HEK293 (cell line): ENCODE results near the gene GART.

ENCODE experiments used
- CTCF ChIA-PET: fragments of 350-600 bp; formaldehyde crosslinking; extraction: SDS; loops from one replicate; lab custom pipeline; 2021; ENCODE audit warnings: antibody characterized with exemption; lab: Yijun Ruan, JAX
- POLR2A ChIA-PET: fragments of 300-600 bp; formaldehyde crosslinking; extraction: SDS; loops from one replicate; lab custom pipeline; 2020; ENCODE audit warnings: antibody characterized with exemption, inconsistent platforms; lab: Yijun Ruan, JAX
- H3K27ac ChIP-seq: fragments of 200-500 bp; sonication (Bioruptor generic); 2 replicates; pipeline ENCODE4 v1.5.1; 2014; ENCODE audit warnings: low read depth, low read length, control low read depth, inconsistent platforms; ENCODE audit errors: extremely low read depth
- H3K36me3 ChIP-seq, 2 experiments: fragments of 200-500 bp in 1 of 2; sonication (Bioruptor generic) in 1 of 2; 1 replicate in 1 of 2; 2 replicates in 1 of 2; pipeline ENCODE4 v1.5.1; 2014 to 2017; ENCODE audit warnings: inconsistent platforms in 2 of 2, low read length in 2 of 2; ENCODE audit not compliant: control insufficient read depth in 2 of 2, insufficient read depth in 1 of 2
- H3K4me1 ChIP-seq: fragments of 200-500 bp; sonication (Bioruptor generic); 2 replicates; pipeline ENCODE4 v1.5.1; 2014; ENCODE audit warnings: mild to moderate bottlenecking, low read length, inconsistent platforms; ENCODE audit not compliant: control insufficient read depth, insufficient read depth
- H3K4me3 ChIP-seq: 2 replicates; pipeline ENCODE4 v1.5.1; 2011; ENCODE audit warnings: low read depth, mild to moderate bottlenecking, control low read depth, low read length, moderate library complexity
- H3K9me3 ChIP-seq: fragments of 200-500 bp; sonication (Bioruptor generic); 2 replicates; pipeline ENCODE4 v1.5.1; 2014; ENCODE audit warnings: low read depth, low read length, inconsistent platforms; ENCODE audit not compliant: control insufficient read depth, insufficient read depth
- EGR2 ChIP-seq: fragments of 450-650 bp; formaldehyde crosslinking; IDR thresholded peaks from 2 replicates; pipeline ENCODE4 v1.5.1; 2016; ENCODE audit warnings: low read depth, missing biosample characterization, missing genetic modification characterization
- GLI4 ChIP-seq: fragments of 450-650 bp; formaldehyde crosslinking; IDR thresholded peaks from 2 replicates; pipeline ENCODE4 v1.5.1; 2016; ENCODE audit warnings: missing biosample characterization, missing genetic modification characterization
- KLF16 ChIP-seq: fragments of 450-650 bp; formaldehyde crosslinking; IDR thresholded peaks from 2 replicates; pipeline ENCODE4 v1.5.1; 2017; ENCODE audit warnings: missing biosample characterization, missing genetic modification characterization
- OVOL3 ChIP-seq: fragments of 450-650 bp; formaldehyde crosslinking; IDR thresholded peaks from 2 replicates; pipeline ENCODE4 v1.5.1; 2016; ENCODE audit warnings: missing biosample characterization, missing genetic modification characterization
- SCRT2 ChIP-seq: fragments of 450-650 bp; formaldehyde crosslinking; IDR thresholded peaks from 2 replicates; pipeline ENCODE4 v1.5.1; 2016; ENCODE audit warnings: missing biosample characterization, missing genetic modification characterization
- SP2 ChIP-seq: fragments of 450-650 bp; formaldehyde crosslinking; IDR thresholded peaks from 2 replicates; pipeline ENCODE4 v1.5.1; 2016; ENCODE audit warnings: missing biosample characterization, missing genetic modification characterization
- SP3 ChIP-seq: fragments of 450-650 bp; formaldehyde crosslinking; IDR thresholded peaks from 2 replicates; pipeline ENCODE4 v1.5.1; 2016; ENCODE audit warnings: missing biosample characterization, missing genetic modification characterization
- YY1 ChIP-seq: fragments of 450-650 bp; formaldehyde crosslinking; IDR thresholded peaks from 2 replicates; pipeline ENCODE4 v1.5.1; 2018; ENCODE audit warnings: missing biosample characterization, missing genetic modification characterization
- ZNF146 ChIP-seq: fragments of 450-650 bp; formaldehyde crosslinking; IDR thresholded peaks from 2 replicates; pipeline ENCODE4 v1.5.1; 2016; ENCODE audit warnings: missing biosample characterization, missing genetic modification characterization
- ZNF16 ChIP-seq: fragments of 450-650 bp; formaldehyde crosslinking; IDR thresholded peaks from 2 replicates; pipeline ENCODE4 v1.5.1; 2016; ENCODE audit warnings: low read depth, missing biosample characterization, missing genetic modification characterization
- ZNF184 ChIP-seq: fragments of 450-650 bp; IDR thresholded peaks from 2 replicates; pipeline ENCODE4 v1.5.1; 2018; ENCODE audit warnings: missing biosample characterization, mild to moderate bottlenecking, missing genetic modification characterization
- ZNF2 ChIP-seq: fragments of 450-650 bp; formaldehyde crosslinking; IDR thresholded peaks from 2 replicates; pipeline ENCODE4 v1.5.1; 2016; ENCODE audit warnings: missing biosample characterization, missing genetic modification characterization
- ZNF292 ChIP-seq: fragments of 450-650 bp; formaldehyde crosslinking; IDR thresholded peaks from 2 replicates; pipeline ENCODE4 v1.5.1; 2016; ENCODE audit warnings: low read depth, missing biosample characterization, missing genetic modification characterization, borderline replicate concordance
- ZNF302 ChIP-seq: fragments of 450-650 bp; formaldehyde crosslinking; IDR thresholded peaks from 2 replicates; pipeline ENCODE4 v1.5.1; 2016; ENCODE audit warnings: missing biosample characterization, missing genetic modification characterization, low read depth
- ZNF350 ChIP-seq: fragments of 450-650 bp; formaldehyde crosslinking; IDR thresholded peaks from 2 replicates; pipeline ENCODE4 v1.5.0; 2017; ENCODE audit warnings: missing biosample characterization, mild to moderate bottlenecking, missing genetic modification characterization
- ZNF354C ChIP-seq: fragments of 450-650 bp; formaldehyde crosslinking; IDR thresholded peaks from 2 replicates; pipeline ENCODE4 v1.5.1; 2016; ENCODE audit warnings: missing biosample characterization, missing genetic modification characterization, low read depth, borderline replicate concordance
- ZNF394 ChIP-seq: fragments of 450-650 bp; formaldehyde crosslinking; IDR thresholded peaks from 2 replicates; pipeline ENCODE4 v1.5.1; 2016; ENCODE audit warnings: missing biosample characterization, missing genetic modification characterization, mild to moderate bottlenecking, moderate library complexity, borderline replicate concordance
- ZNF416 ChIP-seq: fragments of 450-650 bp; formaldehyde crosslinking; IDR thresholded peaks from 2 replicates; pipeline ENCODE4 v1.5.1; 2016; ENCODE audit warnings: missing biosample characterization, missing genetic modification characterization
- ZNF426 ChIP-seq: fragments of 450-650 bp; formaldehyde crosslinking; IDR thresholded peaks from 2 replicates; pipeline ENCODE4 v1.5.1; 2017; ENCODE audit warnings: missing biosample characterization, missing genetic modification characterization, mild to moderate bottlenecking, inconsistent platforms, moderate library complexity
- ZNF555 ChIP-seq: fragments of 450-650 bp; formaldehyde crosslinking; conservative IDR thresholded peaks from 2 replicates; pipeline ENCODE4 v1.5.1; 2017; ENCODE audit warnings: missing biosample characterization, mild to moderate bottlenecking, missing genetic modification characterization, inconsistent platforms
- ZNF571 ChIP-seq: fragments of 450-650 bp; formaldehyde crosslinking; IDR thresholded peaks from 2 replicates; pipeline ENCODE4 v1.5.0; 2017; ENCODE audit warnings: missing biosample characterization, missing genetic modification characterization
- ZNF585B ChIP-seq: fragments of 450-650 bp; formaldehyde crosslinking; IDR thresholded peaks from 2 replicates; pipeline ENCODE4 v1.5.1; 2016; ENCODE audit warnings: missing biosample characterization, missing genetic modification characterization
- ZNF621 ChIP-seq: fragments of 450-650 bp; formaldehyde crosslinking; IDR thresholded peaks from 2 replicates; pipeline ENCODE4 v1.5.1; 2017; ENCODE audit warnings: missing biosample characterization, missing genetic modification characterization
- ZNF623 ChIP-seq: fragments of 450-650 bp; formaldehyde crosslinking; IDR thresholded peaks from 2 replicates; pipeline ENCODE4 v1.5.1; 2016; ENCODE audit warnings: missing biosample characterization, missing genetic modification characterization
- ZNF664 ChIP-seq: fragments of 450-650 bp; formaldehyde crosslinking; IDR thresholded peaks from 2 replicates; pipeline ENCODE4 v1.5.1; 2016; ENCODE audit warnings: missing biosample characterization, missing genetic modification characterization
- ZNF707 ChIP-seq: fragments of 450-650 bp; formaldehyde crosslinking; IDR thresholded peaks from 2 replicates; pipeline ENCODE4 v1.5.1; 2016; ENCODE audit warnings: missing biosample characterization, missing genetic modification characterization
- ZNF747 ChIP-seq: fragments of 450-650 bp; formaldehyde crosslinking; IDR thresholded peaks from 2 replicates; pipeline ENCODE4 v1.5.1; 2016; ENCODE audit warnings: missing biosample characterization, missing genetic modification characterization
- ZXDB ChIP-seq: fragments of 450-650 bp; formaldehyde crosslinking; IDR thresholded peaks from 2 replicates; pipeline ENCODE4 v1.5.1; 2016; ENCODE audit warnings: missing biosample characterization, missing genetic modification characterization
- TF ChIP-seq, protein P1 (sequence below): fragments of 450-650 bp; formaldehyde crosslinking; IDR thresholded peaks from 2 replicates; pipeline ENCODE4 v1.5.1; 2016; ENCODE audit warnings: missing biosample characterization, missing genetic modification characterization
- TF ChIP-seq, protein P2 (sequence below): fragments of 450-650 bp; formaldehyde crosslinking; IDR thresholded peaks from 2 replicates; pipeline ENCODE4 v1.5.1; 2016; ENCODE audit warnings: missing biosample characterization, missing genetic modification characterization

Gene GART

GRCh38 chr21:33546086-33546485 lies 4.2 kb upstream of the GART start (continued):
- no peak for TF ChIP-seq SP3 (tag by site-specific recombination)

GRCh38 chr21:33544451-33545195 lies 2.7 kb upstream of the GART start:
- ChIA-PET POLR2A (interaction anchor here (0.6 to 3.3 kb wide), 3 partner anchors 12 to 65 kb away, joined by 3 to 20 read pairs (median 15); partner anchors contain the start of genes DONSON and TMEM50B), CTCF (interaction anchor here (0.6 to 1.1 kb wide), 4 partner anchors 39 to 355 kb away, joined by 3 to 4 read pairs (median 3); partner anchors contain the start of gene TMEM50B)
- Histone ChIP-seq H3K9me3 (no peaks in the 10 kb centered on the region), H3K36me3 (peaks cover 35 to 38% of the 10 kb centered on the region in 2 experiments), H3K4me3 (peak overlapping the region; percentile 98), H3K27ac (peak overlapping the region; percentile 3; the same call in 1 of the 2 replicates), H3K4me1 (peaks cover 12% of the 10 kb centered on the region)
- 0 out of 2 replicates have a peak, but pooled peaks have one; percentile 24 for TF ChIP-seq ZNF394
- 0 out of 2 replicates have a peak, but pooled peaks have one; percentile 12 for TF ChIP-seq ZXDB (tag by site-specific recombination)
- TF ChIP-seq ZNF426 (tag by site-specific recombination): peak; percentile 5; the same call in 1 of the 2 replicates
- TF ChIP-seq ZNF707 (tag by site-specific recombination): no peak
- peak; percentile 94 for TF ChIP-seq ZNF146
- 0 out of 2 replicates have a peak, but pooled peaks have one; percentile 5 for TF ChIP-seq ZNF623
- TF ChIP-seq ZNF747 (tag by site-specific recombination): no peak
- TF ChIP-seq OVOL3: no peak
- 0 out of 2 replicates have a peak, but pooled peaks have one; percentile 5 for TF ChIP-seq ZNF664 (tag by site-specific recombination)
- TF ChIP-seq SCRT2 (tag by site-specific recombination): peak; percentile 75
- TF ChIP-seq, protein P1, sequence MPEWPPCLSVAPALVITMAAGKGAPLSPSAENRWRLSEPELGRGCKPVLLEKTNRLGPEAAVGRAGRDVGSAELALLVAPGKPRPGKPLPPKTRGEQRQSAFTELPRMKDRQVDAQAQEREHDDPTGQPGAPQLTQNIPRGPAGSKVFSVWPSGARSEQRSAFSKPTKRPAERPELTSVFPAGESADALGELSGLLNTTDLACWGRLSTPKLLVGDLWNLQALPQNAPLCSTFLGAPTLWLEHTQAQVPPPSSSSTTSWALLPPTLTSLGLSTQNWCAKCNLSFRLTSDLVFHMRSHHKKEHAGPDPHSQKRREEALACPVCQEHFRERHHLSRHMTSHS (tag by site-specific recombination): no peak
- TF ChIP-seq ZNF585B (tag by site-specific recombination): no peak
- no peak for TF ChIP-seq ZNF416 (tag by site-specific recombination)
- TF ChIP-seq ZNF354C (tag by site-specific recombination): no peak
- TF ChIP-seq, all 188 proteins: peak for 7

DNA sequence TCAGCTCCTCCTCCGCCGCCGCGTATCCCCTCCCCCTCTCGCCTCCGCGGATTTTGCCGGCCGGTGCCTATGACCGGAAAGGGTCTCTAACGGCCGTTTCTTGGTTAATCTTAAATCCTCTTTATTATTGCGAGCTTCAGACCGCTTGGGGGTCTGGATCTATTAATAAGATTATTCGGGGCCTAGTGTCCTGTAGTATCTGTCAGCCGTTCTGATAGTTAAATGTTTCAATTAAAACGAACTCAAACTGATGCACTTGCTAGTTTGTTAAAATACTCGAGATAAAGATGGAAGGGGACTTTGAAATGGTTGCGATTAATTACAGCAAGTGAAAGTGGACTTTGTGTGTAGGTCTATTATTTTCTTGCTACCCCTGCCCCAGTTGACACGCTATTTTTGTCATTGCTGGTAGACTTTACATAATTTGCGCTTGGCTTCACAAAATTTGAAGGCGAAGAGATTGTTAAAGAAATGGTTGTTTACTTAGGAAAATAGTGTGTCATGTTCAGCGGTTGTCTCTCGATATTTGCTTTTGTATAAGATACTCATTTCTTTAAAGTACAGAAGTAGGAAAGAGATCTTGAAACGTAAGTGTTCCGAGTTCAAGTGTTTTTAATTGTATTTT lies 1.7 kb upstream of the GART start:
- Histone ChIP-seq H3K36me3 (peaks cover 35 to 37% of the 10 kb centered on the region in 2 experiments), H3K4me3 (peak overlapping the region; percentile 98), H3K9me3 (no peaks in the 10 kb centered on the region), H3K27ac (peak overlapping the region; percentile 93), H3K4me1 (peaks cover 12% of the 10 kb centered on the region)
- ChIA-PET POLR2A (interaction anchor here (0.6 to 3.3 kb wide), 9 partner anchors 8 to 351 kb away, joined by 3 to 20 read pairs (median 6); partner anchors contain the start of genes DNAJC28, DONSON and TMEM50B), CTCF (interaction anchor here (0.6 kb wide), 2 partner anchors 346 to 1710 kb away, joined by 3 to 4 read pairs; no protein-coding TSS in a partner anchor)
- TF ChIP-seq ZNF184 (tag by site-specific recombination): peak; percentile 17; the same call in 1 of the 2 replicates
- no peak for TF ChIP-seq ZNF621 (tag by site-specific recombination)
- no peak for TF ChIP-seq ZNF747 (tag by site-specific recombination)
- peak; percentile 3 for TF ChIP-seq SP2 (tag by site-specific recombination)
- TF ChIP-seq KLF16 (tag by site-specific recombination): no peak
- TF ChIP-seq, protein P2, sequence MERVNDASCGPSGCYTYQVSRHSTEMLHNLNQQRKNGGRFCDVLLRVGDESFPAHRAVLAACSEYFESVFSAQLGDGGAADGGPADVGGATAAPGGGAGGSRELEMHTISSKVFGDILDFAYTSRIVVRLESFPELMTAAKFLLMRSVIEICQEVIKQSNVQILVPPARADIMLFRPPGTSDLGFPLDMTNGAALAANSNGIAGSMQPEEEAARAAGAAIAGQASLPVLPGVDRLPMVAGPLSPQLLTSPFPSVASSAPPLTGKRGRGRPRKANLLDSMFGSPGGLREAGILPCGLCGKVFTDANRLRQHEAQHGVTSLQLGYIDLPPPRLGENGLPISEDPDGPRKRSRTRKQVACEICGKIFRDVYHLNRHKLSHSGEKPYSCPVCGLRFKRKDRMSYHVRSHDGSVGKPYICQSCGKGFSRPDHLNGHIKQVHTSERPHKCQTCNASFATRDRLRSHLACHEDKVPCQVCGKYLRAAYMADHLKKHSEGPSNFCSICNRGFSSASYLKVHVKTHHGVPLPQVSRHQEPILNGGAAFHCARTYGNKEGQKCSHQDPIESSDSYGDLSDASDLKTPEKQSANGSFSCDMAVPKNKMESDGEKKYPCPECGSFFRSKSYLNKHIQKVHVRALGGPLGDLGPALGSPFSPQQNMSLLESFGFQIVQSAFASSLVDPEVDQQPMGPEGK: 0 out of 2 replicates have a peak, but pooled peaks have one; percentile 5
- TF ChIP-seq GLI4 (tag by site-specific recombination): no peak
- 0 out of 2 replicates have a peak, but pooled peaks have one; percentile 6 for TF ChIP-seq ZNF16 (tag by site-specific recombination)
- TF ChIP-seq ZNF2 (tag by site-specific recombination): 0 out of 2 replicates have a peak, but pooled peaks have one; percentile 72
- no peak for TF ChIP-seq ZNF292 (tag by site-specific recombination)
- no peak for TF ChIP-seq ZNF571 (tag by site-specific recombination)
- TF ChIP-seq ZNF302 (tag by site-specific recombination): no peak
- TF ChIP-seq ZNF350 (tag by site-specific recombination): no peak
- TF ChIP-seq ZNF555 (tag by site-specific recombination): no peak
- TF ChIP-seq YY1: no peak
- peak; percentile 89; the same call in 1 of the 2 replicates for TF ChIP-seq EGR2 (tag by site-specific recombination)
- 0 out of 2 replicates have a peak, but pooled peaks have one; percentile 10 for TF ChIP-seq ZNF426 (tag by site-specific recombination)
